SK-N-SH treated with all-trans-retinoic acid at 6 μM for 48 hours (cell line): ENCODE data around the gene CRACR2A.

Experiments used
- ATAC-seq: fragments of 200-7000 bp; cut with Tn5 transposase; 3 replicates; pipeline ENCODE4 v1.9.1; 2020; ENCODE audit warnings: mild to moderate bottlenecking, moderate library complexity
- ARNTL ChIP-seq: fragments of 450-650 bp; formaldehyde crosslinking; IDR thresholded peaks from 2 replicates; pipeline ENCODE4 v1.5.0; 2020; ENCODE audit warnings: low read depth, mild to moderate bottlenecking, moderate library complexity, borderline replicate concordance
- BACH2 ChIP-seq: fragments of 250-450 bp; sonication (Bioruptor Pico); IDR thresholded peaks from 2 replicates; pipeline ENCODE4 v1.9.0; 2021; ENCODE audit warnings: mild to moderate bottlenecking, borderline replicate concordance
- CREB5 ChIP-seq: fragments of 250-450 bp; sonication (Bioruptor Pico); IDR thresholded peaks from 2 replicates; pipeline ENCODE4 v1.5.1; 2020; ENCODE audit warnings: low read depth, mild to moderate bottlenecking, moderate library complexity
- CSDC2 ChIP-seq: fragments of 250-450 bp; sonication (Bioruptor Pico); IDR thresholded peaks from 2 replicates; pipeline ENCODE4 v1.5.0; 2020; ENCODE audit warnings: mild to moderate bottlenecking, moderate library complexity
- ESRRG ChIP-seq: fragments of 250-450 bp; sonication (Bioruptor Pico); IDR thresholded peaks from 2 replicates; pipeline ENCODE4 v1.6.1; 2021; ENCODE audit warnings: mild to moderate bottlenecking
- GLIS3 ChIP-seq: fragments of 250-450 bp; sonication (Bioruptor Pico); IDR thresholded peaks from 2 replicates; pipeline ENCODE4 v1.5.0; 2020; ENCODE audit warnings: mild to moderate bottlenecking, moderate library complexity
- ISL1 ChIP-seq: fragments of 250-450 bp; sonication (Bioruptor Pico); IDR thresholded peaks from 2 replicates; pipeline ENCODE4 v2.1.2; 2022; ENCODE audit warnings: mild to moderate bottlenecking, moderate library complexity
- OSR1 ChIP-seq: fragments of 250-450 bp; sonication (Bioruptor Pico); IDR thresholded peaks from 2 replicates; pipeline ENCODE4 v1.8.0; 2022; ENCODE audit warnings: moderate library complexity, mild to moderate bottlenecking, inconsistent platforms
- PATZ1 ChIP-seq: fragments of 250-450 bp; sonication (Bioruptor Pico); IDR thresholded peaks from 2 replicates; pipeline ENCODE4 v1.8.0; 2020; ENCODE audit warnings: mild to moderate bottlenecking, moderate library complexity, borderline replicate concordance
- POU6F1 ChIP-seq: fragments of 250-450 bp; sonication (Bioruptor Pico); IDR thresholded peaks from 2 replicates; pipeline ENCODE4 v1.8.0; 2021; ENCODE audit warnings: low read depth, mild to moderate bottlenecking, moderate library complexity, borderline replicate concordance
- PPARA ChIP-seq: fragments of 250-450 bp; sonication (Bioruptor Pico); IDR thresholded peaks from 2 replicates; pipeline ENCODE4 v1.5.0; 2020; ENCODE audit warnings: mild to moderate bottlenecking, borderline replicate concordance
- RARB ChIP-seq: fragments of 250-450 bp; sonication (Bioruptor Pico); IDR thresholded peaks from 2 replicates; pipeline ENCODE4 v1.8.0; 2021; ENCODE audit warnings: mild to moderate bottlenecking, moderate library complexity
- SNAI2 ChIP-seq: fragments of 250-450 bp; sonication (Bioruptor Pico); IDR thresholded peaks from 2 replicates; pipeline ENCODE4 v1.5.0; 2020; ENCODE audit warnings: mild to moderate bottlenecking, moderate library complexity
- TCF4 ChIP-seq: fragments of 250-450 bp; sonication (Bioruptor Pico); IDR thresholded peaks from 2 replicates; pipeline ENCODE4 v1.8.0; 2021; ENCODE audit warnings: mild to moderate bottlenecking, moderate library complexity, borderline replicate concordance
- TOX ChIP-seq: fragments of 250-450 bp; sonication (Bioruptor Pico); IDR thresholded peaks from 2 replicates; pipeline ENCODE4 v1.8.0; 2021; ENCODE audit warnings: mild to moderate bottlenecking, moderate library complexity, borderline replicate concordance
- TSHZ2 ChIP-seq: fragments of 250-450 bp; sonication (Bioruptor Pico); IDR thresholded peaks from 2 replicates; pipeline ENCODE4 v1.5.0; 2020; ENCODE audit warnings: mild to moderate bottlenecking, moderate library complexity
- ZC3H10 ChIP-seq: fragments of 250-450 bp; sonication (Bioruptor Pico); IDR thresholded peaks from 2 replicates; pipeline ENCODE4 v1.5.1; 2021; ENCODE audit warnings: mild to moderate bottlenecking, moderate library complexity
- ZFP3 ChIP-seq: fragments of 250-450 bp; sonication (Bioruptor Pico); IDR thresholded peaks from 2 replicates; pipeline ENCODE4 v1.5.0; 2020; ENCODE audit warnings: mild to moderate bottlenecking, moderate library complexity
- ZNF565 ChIP-seq: fragments of 450-650 bp; formaldehyde crosslinking; conservative IDR thresholded peaks from 2 replicates; pipeline ENCODE4 v1.5.0; 2020; ENCODE audit warnings: low read depth, mild to moderate bottlenecking, moderate library complexity
- ZNF70 ChIP-seq: fragments of 450-650 bp; formaldehyde crosslinking; IDR thresholded peaks from 2 replicates; pipeline ENCODE4 v1.5.0; 2020; ENCODE audit warnings: mild to moderate bottlenecking, moderate library complexity
- ZNF8 ChIP-seq: fragments of 450-650 bp; formaldehyde crosslinking; IDR thresholded peaks from 2 replicates; pipeline ENCODE4 v1.5.0; 2020; ENCODE audit warnings: mild to moderate bottlenecking, moderate library complexity

CRACR2A gene, protein sequence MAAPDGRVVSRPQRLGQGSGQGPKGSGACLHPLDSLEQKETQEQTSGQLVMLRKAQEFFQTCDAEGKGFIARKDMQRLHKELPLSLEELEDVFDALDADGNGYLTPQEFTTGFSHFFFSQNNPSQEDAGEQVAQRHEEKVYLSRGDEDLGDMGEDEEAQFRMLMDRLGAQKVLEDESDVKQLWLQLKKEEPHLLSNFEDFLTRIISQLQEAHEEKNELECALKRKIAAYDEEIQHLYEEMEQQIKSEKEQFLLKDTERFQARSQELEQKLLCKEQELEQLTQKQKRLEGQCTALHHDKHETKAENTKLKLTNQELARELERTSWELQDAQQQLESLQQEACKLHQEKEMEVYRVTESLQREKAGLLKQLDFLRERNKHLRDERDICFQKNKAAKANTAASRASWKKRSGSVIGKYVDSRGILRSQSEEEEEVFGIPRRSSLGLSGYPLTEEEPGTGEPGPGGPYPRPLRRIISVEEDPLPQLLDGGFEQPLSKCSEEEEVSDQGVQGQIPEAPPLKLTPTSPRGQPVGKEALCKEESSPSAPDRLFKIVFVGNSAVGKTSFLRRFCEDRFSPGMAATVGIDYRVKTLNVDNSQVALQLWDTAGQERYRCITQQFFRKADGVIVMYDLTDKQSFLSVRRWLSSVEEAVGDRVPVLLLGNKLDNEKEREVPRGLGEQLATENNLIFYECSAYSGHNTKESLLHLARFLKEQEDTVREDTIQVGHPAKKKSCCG

GRCh38 chr12:3752741-3753486 is at the start of gene CRACR2A:
TSS of gene CRACR2A (minus strand) at chr12:3753109. CDS start at chr12:3696999, 56,110 bp downstream.
- TF ChIP-seq CSDC2 (CRISPR knock-in tag) (no peak), ZNF8 (CRISPR knock-in tag) (no peak), ISL1 (CRISPR knock-in tag) (no peak), CREB5 (CRISPR knock-in tag) (no peak), PPARA (no peak), ZC3H10 (no peak), BACH2 (CRISPR knock-in tag) (no peak), ZFP3 (CRISPR knock-in tag) (no peak), PATZ1 (no peak), ZNF70 (CRISPR knock-in tag) (no peak), TSHZ2 (no peak), GLIS3 (CRISPR knock-in tag) (no peak), TOX (no peak), OSR1 (no peak), RARB (no peak), ESRRG (CRISPR knock-in tag) (no peak), TCF4 (CRISPR knock-in tag) (no peak)
- ATAC-seq = peak; percentile 89

- ATAC-seq = no peak
- TF ChIP-seq ZNF70 (CRISPR knock-in tag) (no peak), POU6F1 (CRISPR knock-in tag) (no peak), ZNF565 (CRISPR knock-in tag) (no peak), ARNTL (no peak), OSR1 (no peak), ZC3H10 (no peak), SNAI2 (CRISPR knock-in tag) (no peak), RARB (no peak), BACH2 (CRISPR knock-in tag) (no peak), TOX (no peak), CSDC2 (CRISPR knock-in tag) (no peak)
These were observed 44.7 kb upstream of the CRACR2A start for GRCh38 chr12:3797531-3798048.
